NOMO-1 treated with DMSO at 0.1 percent for 48 hours (cell line): Measurements from ENCODE around the gene PAFAH1B2.
"Not testable (repeated sequence)": the region's sequence is repeated elsewhere in the genome, so short reads cannot be mapped to it uniquely, and the experiment has no call there.

ENCODE experiments used
- DNase-seq: peaks from one replicate; lab custom pipeline; 2025; ENCODE audit not compliant: unreplicated experiment; lab: John Stamatoyannopoulos, UW

Gene PAFAH1B2

GRCh38 chr11:117201658-117202305 is 57.7 kb downstream of the PAFAH1B2 start:
- no peak for DNase-seq

- DNase-seq, result no peak
Observed at GRCh38 chr11:117202386-117203068, 58.4 kb downstream of the PAFAH1B2 start.

DNA sequence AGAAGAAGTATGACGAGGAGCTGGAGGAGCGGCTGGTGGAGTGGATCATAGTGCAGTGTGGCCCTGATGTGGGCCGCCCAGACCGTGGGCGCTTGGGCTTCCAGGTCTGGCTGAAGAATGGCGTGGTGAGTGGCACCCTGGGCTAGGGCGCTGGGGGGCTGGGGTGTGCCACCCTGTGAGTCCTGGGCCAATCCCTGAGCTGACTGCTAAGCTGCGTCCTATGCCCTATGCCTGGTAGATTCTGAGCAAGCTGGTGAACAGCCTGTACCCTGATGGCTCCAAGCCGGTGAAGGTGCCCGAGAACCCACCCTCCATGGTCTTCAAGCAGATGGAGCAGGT is 59.0 kb downstream of the PAFAH1B2 start:
- DNase-seq, result no peak

GRCh38 chr11:117204283-117205080 is 60.4 kb downstream of the PAFAH1B2 start:
- no peak for DNase-seq

- no peak for DNase-seq
Observed at GRCh38 chr11:117205211-117205818, 61.2 kb downstream of the PAFAH1B2 start.

DNA sequence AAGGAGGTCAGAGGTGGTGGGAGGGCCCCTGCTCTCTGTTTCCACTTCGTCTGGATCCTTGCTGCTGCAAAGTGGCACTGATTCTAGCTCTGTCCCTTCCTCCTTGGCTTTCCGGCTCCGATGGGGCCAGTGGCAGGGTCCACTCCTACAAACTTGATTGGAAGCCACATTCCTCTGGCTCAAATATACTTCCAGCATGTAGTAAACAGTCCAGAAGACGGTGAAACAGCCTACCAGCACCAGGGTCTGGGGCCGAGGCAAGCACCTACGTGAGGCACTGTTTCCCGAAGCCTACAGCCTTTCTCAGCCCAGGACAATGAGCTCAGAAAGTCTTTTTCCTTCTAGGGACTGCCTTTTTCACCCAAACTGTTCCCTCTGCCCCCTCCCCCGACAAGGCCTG is 62.0 kb downstream of the PAFAH1B2 start:
- not testable (repeated sequence) for DNase-seq

- not testable (repeated sequence) for DNase-seq
Observed at GRCh38 chr11:117206859-117207258, 62.8 kb downstream of the PAFAH1B2 start.

DNA sequence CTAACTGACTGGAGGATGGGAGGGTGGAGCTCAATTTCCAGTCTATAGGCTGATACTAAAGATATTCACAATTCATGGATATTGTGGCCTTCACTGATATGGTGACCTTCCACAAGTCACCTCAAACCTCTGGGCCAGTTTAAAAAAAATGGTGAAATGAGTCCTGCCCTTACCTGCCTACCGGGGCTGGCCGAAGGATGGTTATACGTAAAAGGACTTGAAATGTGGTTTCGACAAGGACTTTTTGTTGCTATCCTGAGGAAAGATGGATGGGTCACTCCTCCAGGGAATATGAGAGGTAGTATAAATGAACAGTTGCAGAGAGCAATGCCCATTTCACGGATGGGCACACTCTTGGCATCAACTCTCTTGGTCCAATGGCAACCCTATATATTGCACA is 63.4 kb downstream of the PAFAH1B2 start:
- not testable (repeated sequence) for DNase-seq

- DNase-seq, result not testable (repeated sequence)
Observed at GRCh38 chr11:117208710-117209109, 64.6 kb downstream of the PAFAH1B2 start.

DNA sequence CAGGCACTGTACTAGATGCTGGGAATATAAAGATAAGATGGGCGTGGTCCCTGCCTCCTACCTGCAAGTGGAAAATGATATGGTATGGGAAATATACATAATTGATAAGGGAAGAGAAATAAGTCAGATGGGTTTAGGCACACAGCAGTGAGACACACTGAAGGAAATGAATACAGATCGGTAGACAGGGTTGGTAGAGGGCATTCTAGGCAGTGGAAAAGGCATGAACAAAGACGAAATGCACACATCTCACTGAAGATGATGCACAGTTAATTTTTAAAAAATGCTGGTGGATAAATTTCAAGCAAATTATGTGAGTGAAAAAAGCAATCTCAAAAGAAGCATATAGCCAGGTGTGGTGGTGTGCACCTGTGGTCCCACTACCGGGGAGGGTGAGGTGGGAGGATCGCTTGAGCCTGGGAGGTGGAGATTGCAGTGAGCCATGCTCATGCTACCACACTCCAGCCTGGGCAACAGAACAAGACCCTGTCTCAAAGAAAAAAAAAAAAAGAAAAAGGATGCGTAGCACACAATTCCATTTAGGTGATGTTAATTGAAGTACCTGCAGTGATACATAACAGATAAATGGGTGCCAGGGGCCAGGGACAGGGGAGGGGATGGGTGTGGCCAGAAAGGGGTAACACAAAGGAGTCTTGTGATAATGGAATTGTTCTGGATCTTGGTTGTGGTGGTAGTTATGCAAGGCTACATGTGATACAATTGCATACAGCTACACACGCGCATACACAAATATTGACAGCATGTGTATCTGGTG is 65.5 kb downstream of the PAFAH1B2 start:
- DNase-seq, result not testable (repeated sequence)

DNA sequence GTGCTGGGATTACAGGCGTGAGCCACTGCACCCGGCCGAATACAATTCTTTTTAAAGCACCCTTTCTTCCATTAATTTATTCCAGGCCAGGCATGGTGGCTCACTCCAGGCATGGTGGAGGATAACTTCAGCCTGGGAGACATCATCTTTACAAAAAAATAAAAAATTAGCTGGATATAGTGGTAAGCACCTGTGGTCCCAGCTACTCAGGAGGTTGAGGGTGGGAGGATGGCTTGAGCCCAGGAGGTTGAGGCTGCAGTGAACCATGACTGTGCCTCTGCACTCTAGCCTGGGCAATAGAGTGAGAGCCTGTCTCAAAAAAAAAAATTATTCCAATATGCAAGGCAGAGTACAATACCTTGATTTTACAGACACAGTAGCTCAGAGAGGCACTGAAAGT is 66.5 kb downstream of the PAFAH1B2 start:
- no peak for DNase-seq

DNA sequence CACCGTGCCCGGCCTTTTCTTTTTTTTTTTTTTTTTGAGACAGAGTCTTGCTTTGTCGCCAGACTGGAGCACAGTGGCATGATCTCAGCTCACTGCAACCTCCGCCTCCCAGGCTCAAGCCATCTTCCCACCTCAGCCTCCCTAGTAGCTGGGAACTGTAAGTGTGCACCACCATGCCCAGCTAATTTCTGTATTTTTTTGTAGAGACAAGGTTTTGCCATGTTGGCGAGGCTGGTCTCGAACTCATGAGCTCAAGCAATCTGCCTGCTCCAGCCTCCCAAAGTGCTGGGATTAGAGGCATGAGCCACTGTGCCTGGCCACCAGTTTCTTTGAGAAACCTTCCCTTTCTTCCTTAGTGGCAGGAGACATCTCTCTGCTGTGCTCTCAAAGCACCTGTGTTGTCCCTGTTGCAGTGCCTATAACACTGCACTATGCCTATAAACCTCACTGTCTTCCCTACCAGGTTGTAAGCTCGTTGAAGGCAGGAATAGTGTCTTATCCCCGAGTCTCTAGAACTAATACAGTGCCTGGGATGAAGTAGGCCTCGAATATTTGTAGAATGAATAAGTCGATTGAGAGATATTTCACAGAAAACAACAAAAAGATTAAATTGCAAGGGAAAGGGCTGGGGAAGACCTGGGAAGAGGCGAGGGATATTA is 68.7 kb downstream of the PAFAH1B2 start:
- no peak for DNase-seq

DNA sequence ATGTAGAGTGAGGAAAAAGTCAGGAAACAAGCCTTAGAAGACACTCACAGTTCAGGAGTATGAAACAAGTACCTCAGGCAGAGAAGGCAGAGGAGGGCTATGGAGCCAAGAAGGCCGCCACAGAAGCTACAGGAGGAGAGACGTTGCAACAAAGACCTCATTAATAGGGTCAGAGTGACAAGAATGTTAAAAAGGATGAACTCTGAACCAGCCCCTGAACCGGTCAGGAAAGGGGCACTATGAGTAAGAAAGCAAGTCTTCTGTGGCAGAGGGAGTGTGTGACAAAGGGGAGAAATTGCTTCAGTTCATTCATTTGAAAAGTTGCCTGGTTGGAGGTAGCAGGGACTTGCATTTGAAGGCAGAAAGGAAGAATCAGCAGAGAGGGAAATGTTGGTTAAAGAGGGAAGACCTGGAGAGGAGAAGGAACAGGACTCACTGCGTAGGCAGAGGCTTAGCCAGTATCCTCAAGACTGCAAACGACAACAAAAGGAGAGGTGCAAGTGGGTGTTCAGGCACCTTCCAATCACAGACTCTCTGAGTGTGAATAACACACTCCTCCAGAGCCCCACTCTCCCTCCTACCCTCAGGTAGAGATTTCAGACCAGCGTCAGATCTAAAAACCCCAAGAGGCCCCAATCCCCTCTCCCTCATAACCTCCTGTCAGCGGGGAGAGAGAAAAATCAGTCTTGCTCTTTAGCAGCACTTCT is 70.5 kb downstream of the PAFAH1B2 start:
- no peak for DNase-seq

DNA sequence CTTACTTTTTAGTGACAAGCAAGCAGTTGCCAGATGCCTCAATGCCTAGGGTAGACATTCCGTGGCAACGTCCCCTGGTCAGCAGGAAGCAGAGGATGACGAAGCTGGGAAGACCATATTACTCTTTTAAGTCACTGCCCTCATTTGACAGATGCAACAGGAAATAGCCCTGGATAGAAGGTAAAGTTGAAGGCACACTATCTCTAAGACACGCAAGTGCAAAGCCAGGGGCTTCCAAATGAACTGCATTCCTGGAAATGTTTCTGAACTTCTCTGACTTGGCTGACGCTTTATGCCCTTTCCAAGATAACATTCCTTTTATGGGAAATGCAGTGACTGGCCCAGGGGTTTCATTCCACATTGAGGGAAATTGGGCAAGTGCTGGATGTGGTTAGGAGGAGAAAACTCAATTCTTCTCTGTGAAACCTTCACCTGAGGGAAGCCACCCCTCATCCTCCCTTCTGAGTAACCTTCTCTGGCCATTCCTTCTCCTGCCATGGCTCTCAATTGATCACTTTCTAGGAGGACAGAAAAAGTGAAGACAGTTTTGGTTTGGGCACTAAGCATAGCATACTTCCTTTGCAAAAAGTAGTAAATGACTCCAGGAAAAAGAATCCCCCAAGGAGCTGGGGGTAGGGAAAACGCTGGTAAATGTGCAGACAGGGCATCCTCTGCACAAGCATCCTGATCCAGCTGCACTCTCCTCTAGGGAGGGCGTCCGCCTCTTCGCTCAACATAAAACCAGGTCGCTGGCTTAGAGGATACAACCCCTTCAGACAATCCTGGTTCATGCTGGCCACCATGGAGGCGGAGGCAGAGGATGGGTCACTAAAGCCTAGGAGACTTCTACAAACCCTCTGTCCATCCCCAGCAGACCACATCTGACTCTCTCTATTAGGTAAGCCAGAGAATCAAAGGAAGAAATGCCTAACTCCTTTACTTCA is 73.3 kb downstream of the PAFAH1B2 start:
- DNase-seq, result no peak

DNA sequence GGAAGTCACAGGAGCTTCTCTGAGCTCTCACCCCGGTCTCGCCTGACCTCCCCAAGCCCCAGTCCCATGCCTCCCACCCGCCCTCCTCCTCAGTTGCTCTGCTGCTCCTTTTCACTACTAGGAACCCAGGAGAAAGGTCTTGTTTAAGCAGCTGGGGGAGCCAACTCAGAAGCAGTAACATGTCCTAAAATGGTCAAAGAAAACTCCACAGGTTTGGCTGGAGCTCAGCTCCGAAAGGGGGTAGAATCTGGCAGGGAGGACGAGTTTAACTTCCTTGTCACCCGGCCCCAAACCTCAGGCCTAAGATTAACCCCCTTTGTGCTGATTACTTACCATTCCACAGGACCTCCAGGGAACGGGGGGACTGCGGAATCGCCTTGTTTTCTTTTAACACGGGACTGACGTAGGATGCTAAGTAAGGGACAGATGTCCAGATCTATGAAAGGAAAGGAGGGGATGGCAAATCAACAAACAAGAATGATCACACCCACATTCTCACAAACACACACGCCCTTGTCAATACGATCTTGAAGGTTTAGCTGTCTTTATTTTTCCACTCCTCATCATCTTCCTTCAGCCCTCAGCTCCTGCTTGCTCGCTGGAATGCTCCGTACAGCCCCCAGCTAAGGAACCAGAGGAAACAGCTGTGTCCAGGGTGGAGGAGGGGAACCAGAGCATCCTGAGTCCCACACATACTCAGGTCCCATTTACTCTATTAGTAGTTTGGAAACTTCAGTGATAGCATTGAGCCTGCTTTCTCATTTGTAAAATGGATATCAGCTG is 74.2 kb downstream of the PAFAH1B2 start:
- DNase-seq, result no peak

- no peak for DNase-seq
Observed at GRCh38 chr11:117219001-117219400, 74.9 kb downstream of the PAFAH1B2 start.

GRCh38 chr11:117219455-117219854 is 75.4 kb downstream of the PAFAH1B2 start:
- DNase-seq, result no peak

DNA sequence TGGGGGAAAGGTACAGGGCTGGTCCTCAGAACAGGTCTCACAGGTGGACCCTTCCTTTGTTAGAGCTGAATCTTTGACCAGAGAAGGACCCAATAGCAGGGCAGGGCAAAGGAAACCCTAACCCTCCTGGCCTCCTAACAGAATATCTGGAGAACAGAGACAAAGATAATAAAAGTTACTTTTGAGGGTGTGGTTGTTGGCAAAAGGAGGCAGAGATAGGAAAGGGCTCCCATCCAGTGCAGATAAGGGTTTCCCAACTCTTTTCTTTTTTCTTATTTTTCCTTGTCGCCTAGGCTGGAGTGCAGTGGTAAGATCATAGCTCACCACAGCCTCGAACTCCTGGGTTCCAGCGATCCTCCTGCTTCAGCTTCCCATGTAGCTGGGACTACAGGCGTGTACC is 75.9 kb downstream of the PAFAH1B2 start:
- DNase-seq, result no peak
